Measurements from ENCODE around the gene ZDHHC4.
A peak's percentile ranks its signal among the peaks of the same experiment; 100 is the strongest.

DNA sequence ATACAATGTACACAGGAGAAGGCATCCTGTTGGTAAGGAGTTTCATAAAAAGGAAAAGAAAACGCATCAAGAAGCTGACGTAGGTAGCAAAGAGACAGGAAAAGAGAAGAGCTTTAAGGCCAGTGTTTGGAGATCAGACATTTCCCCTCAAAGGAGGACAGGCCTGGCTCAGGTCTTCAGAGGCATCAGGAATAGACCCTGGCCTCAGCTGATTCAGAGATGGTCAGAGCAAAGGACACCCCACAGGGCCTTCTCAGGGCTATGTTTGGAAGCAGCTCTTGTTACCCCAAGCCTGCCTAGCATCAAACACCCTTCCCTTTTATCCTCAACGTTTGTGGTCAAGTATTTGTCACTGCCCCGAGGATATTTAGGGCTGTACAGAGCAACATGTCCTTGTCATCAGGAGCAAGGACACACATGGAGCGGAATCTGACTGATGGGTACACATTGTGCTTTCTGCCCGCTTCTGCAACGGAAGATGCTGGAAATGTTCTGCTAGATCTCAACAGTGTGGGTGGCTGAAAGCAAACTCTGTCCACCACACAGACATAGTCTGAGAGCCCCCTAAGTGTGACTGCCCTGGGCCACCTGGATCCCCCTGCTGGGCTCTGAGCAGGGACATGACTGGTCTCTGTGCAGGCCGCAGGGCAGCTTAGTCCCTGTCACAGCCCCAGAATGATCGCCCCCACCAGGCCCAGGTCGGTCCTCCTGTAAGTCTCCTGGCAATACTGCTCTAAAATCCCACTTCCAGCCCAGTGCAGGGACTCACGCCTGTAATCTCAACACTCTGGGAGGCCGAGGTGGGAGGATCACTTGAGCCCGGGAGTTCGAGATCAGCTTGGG lies 1.0 kb upstream of the ZDHHC4 start:
- TF ChIP-seq EP300 (IDR thresholded peaks at IDR 0.05; ENCODE audit: borderline replicate concordance in 1 of 2, low read depth in 2 of 2, low read length in 2 of 2) (no peak), ZNF274 (IDR thresholded peaks at IDR 0.05; ENCODE audit: borderline replicate concordance, extremely low read depth, low read length) (no peak), EGR1 (IDR thresholded peaks at IDR 0.05; ENCODE audit: borderline replicate concordance, low read depth, low read length) (no peak), POLR2A (IDR thresholded peaks at IDR 0.05; ENCODE audit: control extremely low read depth in 1 of 2, low read depth in 2 of 2, low read length in 2 of 2) (no peak), CHD1 (IDR thresholded peaks at IDR 0.05; ENCODE audit: low read depth, low read length) (no peak), GABPA (IDR thresholded peaks at IDR 0.05; ENCODE audit: borderline replicate concordance, insufficient read depth, low read length) (no peak), HDAC2 (IDR thresholded peaks at IDR 0.05; ENCODE audit: borderline replicate concordance in 1 of 2, low read depth in 2 of 2, low read length in 2 of 2) (no peak), POLR2AphosphoS5 (IDR thresholded peaks at IDR 0.05; ENCODE audit: low read depth, low read length) (no peak)
- TF ChIP-seq, protein P1, sequence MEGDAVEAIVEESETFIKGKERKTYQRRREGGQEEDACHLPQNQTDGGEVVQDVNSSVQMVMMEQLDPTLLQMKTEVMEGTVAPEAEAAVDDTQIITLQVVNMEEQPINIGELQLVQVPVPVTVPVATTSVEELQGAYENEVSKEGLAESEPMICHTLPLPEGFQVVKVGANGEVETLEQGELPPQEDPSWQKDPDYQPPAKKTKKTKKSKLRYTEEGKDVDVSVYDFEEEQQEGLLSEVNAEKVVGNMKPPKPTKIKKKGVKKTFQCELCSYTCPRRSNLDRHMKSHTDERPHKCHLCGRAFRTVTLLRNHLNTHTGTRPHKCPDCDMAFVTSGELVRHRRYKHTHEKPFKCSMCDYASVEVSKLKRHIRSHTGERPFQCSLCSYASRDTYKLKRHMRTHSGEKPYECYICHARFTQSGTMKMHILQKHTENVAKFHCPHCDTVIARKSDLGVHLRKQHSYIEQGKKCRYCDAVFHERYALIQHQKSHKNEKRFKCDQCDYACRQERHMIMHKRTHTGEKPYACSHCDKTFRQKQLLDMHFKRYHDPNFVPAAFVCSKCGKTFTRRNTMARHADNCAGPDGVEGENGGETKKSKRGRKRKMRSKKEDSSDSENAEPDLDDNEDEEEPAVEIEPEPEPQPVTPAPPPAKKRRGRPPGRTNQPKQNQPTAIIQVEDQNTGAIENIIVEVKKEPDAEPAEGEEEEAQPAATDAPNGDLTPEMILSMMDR (IDR thresholded peaks at IDR 0.05; ENCODE audit: control extremely low read depth in 1 of 3, insufficient read depth in 1 of 3, low read depth in 1 of 3, low read length in 3 of 3): 0 out of 4 replicates have a peak, but pooled peaks of 1 of the 3 experiments have one; percentile 7

Measured in H1 (cell line).